SK-N-SH treated with all-trans-retinoic acid at 6 μM for 48 hours (cell line): ENCODE results near the gene DMD.

ENCODE experiments used
- ATAC-seq: fragments of 200-7000 bp; cut with Tn5 transposase; 3 replicates; pipeline ENCODE4 v1.9.1; 2020; ENCODE audit warnings: mild to moderate bottlenecking, moderate library complexity
- ARNTL ChIP-seq: fragments of 450-650 bp; formaldehyde crosslinking; IDR thresholded peaks from 2 replicates; pipeline ENCODE4 v1.5.0; 2020; ENCODE audit warnings: low read depth, mild to moderate bottlenecking, moderate library complexity, borderline replicate concordance
- BACH2 ChIP-seq: fragments of 250-450 bp; sonication (Bioruptor Pico); IDR thresholded peaks from 2 replicates; pipeline ENCODE4 v1.9.0; 2021; ENCODE audit warnings: mild to moderate bottlenecking, borderline replicate concordance
- CSDC2 ChIP-seq: fragments of 250-450 bp; sonication (Bioruptor Pico); IDR thresholded peaks from 2 replicates; pipeline ENCODE4 v1.5.0; 2020; ENCODE audit warnings: mild to moderate bottlenecking, moderate library complexity
- GLIS3 ChIP-seq: fragments of 250-450 bp; sonication (Bioruptor Pico); IDR thresholded peaks from 2 replicates; pipeline ENCODE4 v1.5.0; 2020; ENCODE audit warnings: mild to moderate bottlenecking, moderate library complexity
- ISL1 ChIP-seq: fragments of 250-450 bp; sonication (Bioruptor Pico); IDR thresholded peaks from 2 replicates; pipeline ENCODE4 v2.1.2; 2022; ENCODE audit warnings: mild to moderate bottlenecking, moderate library complexity
- OSR1 ChIP-seq: fragments of 250-450 bp; sonication (Bioruptor Pico); IDR thresholded peaks from 2 replicates; pipeline ENCODE4 v1.8.0; 2022; ENCODE audit warnings: moderate library complexity, mild to moderate bottlenecking, inconsistent platforms
- PATZ1 ChIP-seq: fragments of 250-450 bp; sonication (Bioruptor Pico); IDR thresholded peaks from 2 replicates; pipeline ENCODE4 v1.8.0; 2020; ENCODE audit warnings: mild to moderate bottlenecking, moderate library complexity, borderline replicate concordance
- PPARA ChIP-seq: fragments of 250-450 bp; sonication (Bioruptor Pico); IDR thresholded peaks from 2 replicates; pipeline ENCODE4 v1.5.0; 2020; ENCODE audit warnings: mild to moderate bottlenecking, borderline replicate concordance
- RARB ChIP-seq: fragments of 250-450 bp; sonication (Bioruptor Pico); IDR thresholded peaks from 2 replicates; pipeline ENCODE4 v1.8.0; 2021; ENCODE audit warnings: mild to moderate bottlenecking, moderate library complexity
- SNAI2 ChIP-seq: fragments of 250-450 bp; sonication (Bioruptor Pico); IDR thresholded peaks from 2 replicates; pipeline ENCODE4 v1.5.0; 2020; ENCODE audit warnings: mild to moderate bottlenecking, moderate library complexity
- TCF4 ChIP-seq: fragments of 250-450 bp; sonication (Bioruptor Pico); IDR thresholded peaks from 2 replicates; pipeline ENCODE4 v1.8.0; 2021; ENCODE audit warnings: mild to moderate bottlenecking, moderate library complexity, borderline replicate concordance
- TOX ChIP-seq: fragments of 250-450 bp; sonication (Bioruptor Pico); IDR thresholded peaks from 2 replicates; pipeline ENCODE4 v1.8.0; 2021; ENCODE audit warnings: mild to moderate bottlenecking, moderate library complexity, borderline replicate concordance
- ZFP3 ChIP-seq: fragments of 250-450 bp; sonication (Bioruptor Pico); IDR thresholded peaks from 2 replicates; pipeline ENCODE4 v1.5.0; 2020; ENCODE audit warnings: mild to moderate bottlenecking, moderate library complexity
- ZFP30 ChIP-seq: fragments of 450-650 bp; formaldehyde crosslinking; IDR thresholded peaks from 2 replicates; pipeline ENCODE4 v1.5.0; 2022; ENCODE audit warnings: mild to moderate bottlenecking, moderate library complexity
- ZNF565 ChIP-seq: fragments of 450-650 bp; formaldehyde crosslinking; conservative IDR thresholded peaks from 2 replicates; pipeline ENCODE4 v1.5.0; 2020; ENCODE audit warnings: low read depth, mild to moderate bottlenecking, moderate library complexity
- ZNF70 ChIP-seq: fragments of 450-650 bp; formaldehyde crosslinking; IDR thresholded peaks from 2 replicates; pipeline ENCODE4 v1.5.0; 2020; ENCODE audit warnings: mild to moderate bottlenecking, moderate library complexity
- ZNF8 ChIP-seq: fragments of 450-650 bp; formaldehyde crosslinking; IDR thresholded peaks from 2 replicates; pipeline ENCODE4 v1.5.0; 2020; ENCODE audit warnings: mild to moderate bottlenecking, moderate library complexity
- TF ChIP-seq, protein P1 (sequence below): fragments of 250-450 bp; sonication (Bioruptor Pico); IDR thresholded peaks from 2 replicates; pipeline ENCODE4 v1.5.0; 2020; ENCODE audit warnings: mild to moderate bottlenecking, moderate library complexity
- TF ChIP-seq, protein P2 (sequence below): fragments of 250-450 bp; sonication (Bioruptor Pico); IDR thresholded peaks from 2 replicates; pipeline ENCODE4 v1.5.1; 2021; ENCODE audit warnings: mild to moderate bottlenecking, moderate library complexity
- TF ChIP-seq, protein P3 (sequence below): fragments of 250-450 bp; sonication (Bioruptor Pico); IDR thresholded peaks from 2 replicates; pipeline ENCODE4 v1.5.1; 2020; ENCODE audit warnings: low read depth, mild to moderate bottlenecking, moderate library complexity

DMD gene

GRCh38 chrX:31114858-31115257 is 2096.5 kb downstream of the DMD start:
- TF ChIP-seq ZNF8: no peak
- no peak for TF ChIP-seq RARB (CRISPR knock-in tag)
- TF ChIP-seq GLIS3 (CRISPR knock-in tag): no peak
- no peak for TF ChIP-seq ZFP3 (CRISPR knock-in tag)
- TF ChIP-seq, protein P1, sequence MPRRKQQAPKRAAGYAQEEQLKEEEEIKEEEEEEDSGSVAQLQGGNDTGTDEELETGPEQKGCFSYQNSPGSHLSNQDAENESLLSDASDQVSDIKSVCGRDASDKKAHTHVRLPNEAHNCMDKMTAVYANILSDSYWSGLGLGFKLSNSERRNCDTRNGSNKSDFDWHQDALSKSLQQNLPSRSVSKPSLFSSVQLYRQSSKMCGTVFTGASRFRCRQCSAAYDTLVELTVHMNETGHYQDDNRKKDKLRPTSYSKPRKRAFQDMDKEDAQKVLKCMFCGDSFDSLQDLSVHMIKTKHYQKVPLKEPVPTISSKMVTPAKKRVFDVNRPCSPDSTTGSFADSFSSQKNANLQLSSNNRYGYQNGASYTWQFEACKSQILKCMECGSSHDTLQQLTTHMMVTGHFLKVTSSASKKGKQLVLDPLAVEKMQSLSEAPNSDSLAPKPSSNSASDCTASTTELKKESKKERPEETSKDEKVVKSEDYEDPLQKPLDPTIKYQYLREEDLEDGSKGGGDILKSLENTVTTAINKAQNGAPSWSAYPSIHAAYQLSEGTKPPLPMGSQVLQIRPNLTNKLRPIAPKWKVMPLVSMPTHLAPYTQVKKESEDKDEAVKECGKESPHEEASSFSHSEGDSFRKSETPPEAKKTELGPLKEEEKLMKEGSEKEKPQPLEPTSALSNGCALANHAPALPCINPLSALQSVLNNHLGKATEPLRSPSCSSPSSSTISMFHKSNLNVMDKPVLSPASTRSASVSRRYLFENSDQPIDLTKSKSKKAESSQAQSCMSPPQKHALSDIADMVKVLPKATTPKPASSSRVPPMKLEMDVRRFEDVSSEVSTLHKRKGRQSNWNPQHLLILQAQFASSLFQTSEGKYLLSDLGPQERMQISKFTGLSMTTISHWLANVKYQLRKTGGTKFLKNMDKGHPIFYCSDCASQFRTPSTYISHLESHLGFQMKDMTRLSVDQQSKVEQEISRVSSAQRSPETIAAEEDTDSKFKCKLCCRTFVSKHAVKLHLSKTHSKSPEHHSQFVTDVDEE (CRISPR knock-in tag): no peak
- TF ChIP-seq, protein P2, sequence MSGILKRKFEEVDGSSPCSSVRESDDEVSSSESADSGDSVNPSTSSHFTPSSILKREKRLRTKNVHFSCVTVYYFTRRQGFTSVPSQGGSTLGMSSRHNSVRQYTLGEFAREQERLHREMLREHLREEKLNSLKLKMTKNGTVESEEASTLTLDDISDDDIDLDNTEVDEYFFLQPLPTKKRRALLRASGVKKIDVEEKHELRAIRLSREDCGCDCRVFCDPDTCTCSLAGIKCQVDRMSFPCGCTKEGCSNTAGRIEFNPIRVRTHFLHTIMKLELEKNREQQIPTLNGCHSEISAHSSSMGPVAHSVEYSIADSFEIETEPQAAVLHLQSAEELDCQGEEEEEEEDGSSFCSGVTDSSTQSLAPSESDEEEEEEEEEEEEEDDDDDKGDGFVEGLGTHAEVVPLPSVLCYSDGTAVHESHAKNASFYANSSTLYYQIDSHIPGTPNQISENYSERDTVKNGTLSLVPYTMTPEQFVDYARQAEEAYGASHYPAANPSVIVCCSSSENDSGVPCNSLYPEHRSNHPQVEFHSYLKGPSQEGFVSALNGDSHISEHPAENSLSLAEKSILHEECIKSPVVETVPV: no peak
- no peak for TF ChIP-seq TCF4 (CRISPR knock-in tag)
- TF ChIP-seq, protein P3, sequence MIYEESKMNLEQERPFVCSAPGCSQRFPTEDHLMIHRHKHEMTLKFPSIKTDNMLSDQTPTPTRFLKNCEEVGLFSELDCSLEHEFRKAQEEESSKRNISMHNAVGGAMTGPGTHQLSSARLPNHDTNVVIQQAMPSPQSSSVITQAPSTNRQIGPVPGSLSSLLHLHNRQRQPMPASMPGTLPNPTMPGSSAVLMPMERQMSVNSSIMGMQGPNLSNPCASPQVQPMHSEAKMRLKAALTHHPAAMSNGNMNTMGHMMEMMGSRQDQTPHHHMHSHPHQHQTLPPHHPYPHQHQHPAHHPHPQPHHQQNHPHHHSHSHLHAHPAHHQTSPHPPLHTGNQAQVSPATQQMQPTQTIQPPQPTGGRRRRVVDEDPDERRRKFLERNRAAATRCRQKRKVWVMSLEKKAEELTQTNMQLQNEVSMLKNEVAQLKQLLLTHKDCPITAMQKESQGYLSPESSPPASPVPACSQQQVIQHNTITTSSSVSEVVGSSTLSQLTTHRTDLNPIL (CRISPR knock-in tag): no peak
- TF ChIP-seq ISL1 (CRISPR knock-in tag): no peak
- no peak for TF ChIP-seq PPARA (CRISPR knock-in tag)
- no peak for TF ChIP-seq ARNTL (CRISPR knock-in tag)
- TF ChIP-seq ZFP30: no peak
- no peak for TF ChIP-seq OSR1 (CRISPR knock-in tag)
- no peak for TF ChIP-seq TOX (CRISPR knock-in tag)
- TF ChIP-seq CSDC2 (CRISPR knock-in tag): no peak
- no peak for TF ChIP-seq BACH2
- TF ChIP-seq SNAI2 (CRISPR knock-in tag): no peak
- no peak for ATAC-seq

DNA sequence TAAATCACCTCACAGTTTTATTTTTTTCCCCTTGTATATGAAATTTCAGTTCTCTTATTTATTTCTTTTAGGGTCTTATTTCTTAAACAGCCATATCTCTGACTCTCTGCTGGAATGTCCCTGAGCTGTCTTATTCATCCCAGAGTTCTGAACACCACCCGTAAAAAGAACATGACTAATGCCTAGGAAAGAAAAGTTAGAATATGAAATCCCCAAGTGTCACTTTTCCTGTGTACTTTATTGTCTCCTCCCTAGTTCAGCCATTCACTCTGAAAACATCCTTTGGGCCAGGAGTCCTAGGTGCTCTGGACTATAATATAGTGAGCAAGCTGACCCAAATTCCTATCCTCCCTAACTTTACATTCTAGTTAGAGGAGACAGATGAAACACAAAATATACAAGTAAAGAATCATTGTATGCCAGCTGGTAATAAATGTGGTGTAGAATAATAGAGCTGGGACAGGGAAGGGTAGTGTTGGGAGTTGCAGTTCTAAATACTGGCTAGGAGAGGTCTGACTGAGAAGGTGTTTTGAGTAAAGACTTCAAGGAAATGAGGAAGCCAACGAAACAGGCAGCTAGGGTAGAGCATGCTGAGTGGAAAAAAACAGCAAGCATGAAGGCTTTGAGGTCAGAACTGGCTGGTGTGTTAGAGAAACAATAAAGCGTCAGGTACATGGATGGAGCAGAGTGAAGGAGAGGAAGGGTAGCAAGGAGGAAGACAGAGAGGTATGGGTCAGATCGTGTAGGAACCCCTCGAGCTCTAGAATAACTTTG is 2098.9 kb downstream of the DMD start:
- ATAC-seq: no peak
- TF ChIP-seq SNAI2 (CRISPR knock-in tag) (no peak), ZFP30 (no peak), CSDC2 (CRISPR knock-in tag) (no peak), PPARA (CRISPR knock-in tag) (no peak), ZNF565 (CRISPR knock-in tag) (no peak), ZNF70 (CRISPR knock-in tag) (no peak), PATZ1 (CRISPR knock-in tag) (no peak), TCF4 (CRISPR knock-in tag) (no peak), ISL1 (CRISPR knock-in tag) (no peak), ARNTL (CRISPR knock-in tag) (no peak), RARB (CRISPR knock-in tag) (no peak), BACH2 (no peak)
- TF ChIP-seq, protein P3 (CRISPR knock-in tag): no peak
- TF ChIP-seq, protein P1 (CRISPR knock-in tag): no peak
